GM18498 (cell line): ENCODE measurements around the gene MECP2.

Experiments
- ATAC-seq: cut with Tn5 transposase; IDR thresholded peaks from one replicate; pipeline ENCODE4 v1.9.1; 2021; ENCODE audit warnings: mild to moderate bottlenecking, moderate library complexity; ENCODE audit not compliant: unreplicated experiment

The MECP2 gene

GRCh38 chrX:154019633-154020528 lies 77.6 kb downstream of the MECP2 start, which contains the start of gene IRAK1:
Gene IRAK1, minus strand, starts transcription at chrX:154019902. Its CDS starts 90 bp downstream, at chrX:154019812.
- ATAC-seq: peak; percentile 85

- peak; percentile 5 for ATAC-seq
Measured at GRCh38 chrX:154019061-154019621, 78.4 kb downstream of the MECP2 start.

- ATAC-seq: no peak
Measured at GRCh38 chrX:154018518-154019060, 78.9 kb downstream of the MECP2 start.

- ATAC-seq: no peak
Measured at GRCh38 chrX:154017766-154018517, 79.6 kb downstream of the MECP2 start.

- ATAC-seq: no peak
Measured at GRCh38 chrX:154016366-154017076, 81.0 kb downstream of the MECP2 start.

- ATAC-seq: no peak
Measured at GRCh38 chrX:154015581-154016264, 81.8 kb downstream of the MECP2 start.

GRCh38 chrX:154014429-154015380 lies 82.8 kb downstream of the MECP2 start:
- ATAC-seq: no peak

- no peak for ATAC-seq
Measured at GRCh38 chrX:154013614-154014360, 83.7 kb downstream of the MECP2 start.

- ATAC-seq: no peak
Measured at GRCh38 chrX:154013001-154013421, 84.5 kb downstream of the MECP2 start.

GRCh38 chrX:154012336-154012991 lies 85.1 kb downstream of the MECP2 start:
- no peak for ATAC-seq

GRCh38 chrX:154011376-154012335 lies 85.9 kb downstream of the MECP2 start:
- ATAC-seq: no peak

- no peak for ATAC-seq
Measured at GRCh38 chrX:154010330-154011087, 87.0 kb downstream of the MECP2 start.

- peak; percentile 26 for ATAC-seq
Measured at GRCh38 chrX:154008521-154008920, 89.0 kb downstream of the MECP2 start.

GRCh38 chrX:154006947-154007346 lies 90.6 kb downstream of the MECP2 start:
- ATAC-seq: no peak

- ATAC-seq: no peak
Measured at GRCh38 chrX:154004315-154004714, 93.2 kb downstream of the MECP2 start.

GRCh38 chrX:154002215-154002719 lies 95.2 kb downstream of the MECP2 start:
- ATAC-seq: peak; percentile 65
